D341Med (cell line): ENCODE results near the gene UBL3.

ENCODE experiments used
- DNase-seq: peaks from one replicate; pipeline ENCODE4 v3.0.0; 2012; ENCODE audit warnings: low spot score

UBL3 gene

DNA sequence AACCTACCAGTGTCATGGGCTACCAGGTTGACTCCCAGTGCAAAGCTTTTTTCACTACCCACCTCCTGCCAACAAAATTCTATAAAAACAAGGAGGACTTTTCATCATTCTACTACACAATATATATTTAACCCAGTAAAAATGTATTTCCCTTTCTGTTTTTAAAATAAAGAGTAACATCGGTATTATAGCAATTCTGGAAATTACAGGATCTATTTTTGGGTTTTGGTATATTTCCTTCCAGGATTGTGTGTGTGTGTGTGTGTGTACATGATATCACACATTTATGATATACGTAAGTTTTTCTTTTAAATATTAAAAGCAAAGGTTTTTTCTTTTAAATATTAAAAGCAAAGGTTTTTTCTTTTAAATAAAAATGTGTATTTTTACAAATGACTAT, 6.0 kb upstream of the UBL3 start:
- DNase-seq, result no peak

DNA sequence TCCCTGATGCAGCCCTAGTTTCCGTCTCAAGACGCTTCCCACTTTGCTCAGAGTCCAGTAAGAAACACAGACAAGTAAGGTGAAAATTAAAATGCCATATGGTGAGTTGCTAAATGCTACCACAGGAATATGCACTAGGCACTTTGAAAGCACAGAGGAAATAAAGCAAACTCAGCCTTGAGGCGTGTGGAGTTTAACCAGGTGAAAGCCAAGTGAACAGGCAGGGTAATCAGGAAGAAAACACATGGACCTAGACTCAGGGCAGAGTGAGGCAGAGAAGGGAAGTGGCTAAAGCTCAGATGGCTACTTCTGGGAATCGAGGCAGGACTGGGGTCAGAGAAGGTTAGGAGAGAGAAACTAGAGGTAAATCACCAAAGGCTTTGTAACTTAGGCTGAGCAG, 5.4 kb upstream of the UBL3 start:
- no peak for DNase-seq

DNA sequence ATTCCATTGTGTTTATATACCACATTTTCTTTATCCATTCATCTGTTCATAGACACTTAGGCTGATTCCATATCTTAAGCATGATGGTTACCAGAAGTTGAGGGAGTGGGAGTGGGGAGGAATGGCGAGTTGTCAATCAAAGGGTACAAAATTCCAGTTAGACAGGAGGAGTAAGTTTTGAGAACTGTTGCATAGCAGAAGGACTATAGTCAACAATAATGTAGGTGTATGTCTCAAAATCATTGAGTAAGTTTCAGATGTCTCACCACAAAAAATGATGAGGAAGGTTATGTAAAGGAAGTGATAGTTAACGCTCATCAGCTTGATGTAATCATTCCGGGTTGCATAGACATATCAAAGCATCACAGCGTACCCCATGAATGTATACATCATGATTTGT, 4.6 kb upstream of the UBL3 start:
- no peak for DNase-seq

DNA sequence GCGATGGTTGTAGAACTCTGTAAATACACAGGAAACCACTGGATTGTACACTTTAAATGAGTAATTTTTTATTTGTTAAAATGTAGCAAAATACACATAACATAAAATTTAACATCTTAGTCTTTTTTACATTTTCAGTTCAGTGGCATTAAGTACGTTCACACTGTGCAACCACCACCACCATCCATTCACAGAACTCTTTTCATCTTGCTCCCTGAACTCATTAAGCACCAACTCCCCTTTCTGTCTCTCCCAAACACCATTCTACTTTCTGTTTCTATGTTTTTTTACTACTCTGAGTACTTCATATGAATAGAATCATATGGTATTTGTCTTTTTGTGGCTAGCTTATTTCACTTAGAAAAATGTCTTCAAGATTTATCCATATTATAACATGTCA, 2.7 kb upstream of the UBL3 start:
- no peak for DNase-seq

DNA sequence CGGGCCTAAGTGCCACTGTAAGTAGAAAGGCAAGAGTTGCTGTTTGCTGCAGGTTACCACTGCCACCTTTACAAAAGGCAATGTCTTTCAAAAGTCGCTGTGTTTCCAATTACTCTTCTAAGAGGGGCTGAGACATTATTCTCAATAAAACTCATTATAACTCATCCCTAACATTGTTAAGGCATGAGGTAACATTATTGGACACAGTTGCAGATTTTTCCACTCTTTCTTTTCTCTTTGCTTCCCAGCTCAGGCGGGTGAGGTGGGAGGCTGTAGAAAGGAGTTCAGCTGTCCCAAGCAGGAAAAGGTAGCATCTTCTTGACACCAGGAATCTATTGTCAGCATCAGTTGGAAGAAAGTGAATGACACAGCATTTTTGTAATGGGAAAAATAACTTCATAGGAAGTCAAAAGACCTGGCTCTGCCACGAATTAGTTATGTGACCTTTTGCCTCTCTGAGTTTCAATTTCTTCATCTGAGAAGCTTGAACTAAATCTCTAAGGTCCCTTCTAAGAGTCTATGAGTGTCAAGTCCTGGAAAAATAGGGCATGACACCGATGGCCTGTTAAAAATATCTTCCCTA, 2.1 kb upstream of the UBL3 start:
- DNase-seq, result no peak

DNA sequence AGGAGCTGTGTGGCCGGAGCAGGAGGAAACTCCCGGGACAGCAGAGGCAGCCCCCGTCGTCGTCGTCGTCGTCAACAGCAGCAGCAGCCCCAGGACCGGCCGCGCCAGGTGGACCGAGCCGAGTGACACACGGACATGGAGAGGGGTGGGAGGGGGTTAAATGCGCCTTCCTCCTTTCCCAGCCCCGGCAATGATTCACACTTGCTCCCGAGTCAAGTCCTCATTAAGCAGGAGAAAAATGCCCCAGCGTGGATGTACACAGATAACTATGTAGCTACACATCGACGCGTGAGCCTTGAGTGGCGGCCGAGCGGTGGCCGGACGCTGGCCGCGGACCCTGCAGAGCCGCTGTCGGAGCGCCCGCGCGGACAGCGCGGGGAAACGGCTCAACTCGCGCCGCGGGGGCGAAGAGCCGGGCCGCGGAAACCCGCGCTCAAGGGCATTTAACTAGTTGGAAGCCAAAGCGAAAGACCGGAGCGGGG, 645 bp downstream of the UBL3 start:
- peak; percentile 54 for DNase-seq

DNA sequence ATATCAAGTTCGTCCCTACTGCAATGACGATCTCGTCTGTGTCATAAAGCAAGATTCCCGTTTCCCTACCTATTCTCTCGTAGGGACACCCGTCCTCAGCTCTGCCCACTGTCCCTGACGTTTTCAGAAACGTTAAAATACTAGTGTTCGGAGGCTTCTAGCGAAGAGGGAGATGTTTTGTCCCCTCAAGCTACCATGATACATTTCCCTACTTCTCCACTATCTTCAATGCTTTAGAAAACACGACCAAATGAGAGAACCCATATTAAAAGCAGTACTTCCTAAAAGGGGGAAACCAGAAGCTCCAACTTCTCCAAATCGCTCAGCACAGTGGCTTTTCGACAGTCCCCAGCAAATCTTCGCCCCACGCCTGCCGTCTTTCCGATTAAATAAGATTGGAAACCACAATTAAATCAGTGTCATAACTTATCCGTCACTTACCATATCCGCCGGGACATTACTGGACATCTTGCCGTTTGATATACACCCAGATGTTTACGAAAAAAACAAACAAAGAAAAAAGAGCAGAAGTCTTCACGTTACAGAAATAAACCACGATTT, 1.3 kb downstream of the UBL3 start:
- no peak for DNase-seq

DNA sequence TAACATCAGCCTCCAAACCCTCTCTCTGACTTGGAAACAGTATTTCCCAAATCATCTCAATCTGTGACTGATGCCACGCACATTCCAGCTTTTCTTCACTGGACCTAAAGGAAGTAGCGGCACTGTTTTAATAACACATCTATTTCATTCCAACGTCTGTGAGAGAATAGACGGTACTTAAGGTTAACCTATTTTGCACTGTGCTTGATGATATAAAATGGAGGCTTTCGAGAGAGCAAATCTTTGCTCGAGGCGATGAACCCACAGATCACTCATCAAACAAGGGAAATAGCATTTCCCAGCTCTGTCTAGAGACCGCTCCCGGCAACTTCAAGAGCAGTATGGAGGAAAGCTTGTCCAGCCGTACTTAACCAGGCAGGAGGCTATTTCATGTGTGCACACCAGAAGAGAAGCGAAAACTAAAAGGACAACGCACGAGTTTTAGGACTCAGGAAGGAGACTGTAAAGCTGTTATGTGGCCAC, 2.9 kb downstream of the UBL3 start:
- no peak for DNase-seq

DNA sequence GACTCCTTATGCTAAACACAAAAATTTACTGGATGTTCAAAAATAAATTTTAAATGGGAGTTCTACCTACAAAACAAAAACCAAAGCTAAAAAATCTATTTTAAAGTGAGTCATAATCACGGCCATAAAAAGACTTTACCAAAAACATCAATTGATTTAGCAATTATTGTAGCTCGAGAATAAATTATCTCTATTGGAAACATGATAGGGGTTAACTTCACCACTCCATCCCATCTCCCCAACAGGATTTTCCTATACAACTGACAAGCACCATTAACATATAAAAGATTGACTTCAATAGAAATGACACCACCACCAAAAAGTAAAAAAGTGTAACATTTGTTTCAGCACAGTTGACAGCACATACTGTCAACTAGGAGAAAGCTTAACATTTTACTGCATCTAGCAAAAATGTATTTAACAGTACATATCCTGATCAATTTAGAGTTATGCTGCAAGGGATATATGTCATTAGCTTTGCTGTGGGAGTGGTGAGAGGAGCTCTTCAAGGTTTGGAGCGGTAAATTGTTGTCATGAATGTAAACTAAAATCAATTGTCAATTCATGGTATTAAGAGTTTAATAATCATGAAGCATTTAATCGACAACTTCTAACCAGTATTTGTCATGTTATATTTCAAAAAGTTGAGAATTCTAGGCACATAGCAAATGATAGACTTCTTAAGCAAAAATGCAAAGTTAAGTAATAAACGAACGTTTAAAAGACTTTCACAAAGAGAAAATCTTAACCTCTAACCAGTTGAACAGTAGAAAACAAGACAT, 3.8 kb downstream of the UBL3 start:
- DNase-seq, result no peak

DNA sequence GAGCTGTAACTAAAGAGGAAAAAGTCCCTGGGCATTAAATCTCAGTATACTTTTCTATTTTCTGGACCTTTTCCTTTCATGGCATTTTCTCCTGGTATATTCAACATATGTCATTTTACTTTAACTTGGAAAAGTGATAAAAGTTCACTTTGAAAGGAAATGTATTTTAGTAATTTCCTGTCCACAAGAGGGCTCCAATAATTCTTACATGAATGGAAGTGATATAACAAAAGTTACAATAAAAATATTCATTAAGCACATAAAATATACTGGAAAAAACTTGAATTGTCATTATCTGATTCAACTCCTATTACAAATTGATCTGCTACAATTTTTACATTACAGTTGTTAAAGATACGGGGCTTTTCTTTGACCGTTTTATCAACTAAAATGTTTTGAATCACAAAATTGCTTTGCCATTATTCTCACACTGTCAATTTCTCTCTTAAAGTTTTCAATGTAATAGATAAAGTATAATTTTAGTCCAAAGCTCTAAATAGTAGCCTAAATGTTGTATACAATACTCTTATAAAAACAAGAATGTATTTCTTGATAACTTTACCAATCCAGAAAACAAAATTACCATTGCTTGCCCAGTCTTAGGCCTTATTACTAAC, 4.9 kb downstream of the UBL3 start:
- no peak for DNase-seq

DNA sequence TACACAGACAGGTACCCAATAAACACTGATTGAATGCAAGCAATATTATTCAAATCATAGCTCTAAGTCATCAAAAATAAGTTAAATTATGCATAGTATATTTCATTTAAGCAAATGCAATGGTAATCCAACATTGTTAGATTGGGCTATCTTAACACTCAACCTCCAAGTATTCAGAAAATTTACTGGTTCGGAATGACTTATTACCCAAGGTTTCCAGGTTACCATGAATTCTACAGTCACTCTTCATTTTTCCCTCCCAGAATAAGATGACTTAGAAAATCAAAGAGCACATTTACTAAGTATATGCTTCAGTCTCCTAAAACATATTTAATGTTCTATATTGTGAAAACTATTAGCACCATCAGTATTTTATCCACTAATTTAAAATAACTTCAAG, 6.0 kb downstream of the UBL3 start:
- DNase-seq, result no peak

DNA sequence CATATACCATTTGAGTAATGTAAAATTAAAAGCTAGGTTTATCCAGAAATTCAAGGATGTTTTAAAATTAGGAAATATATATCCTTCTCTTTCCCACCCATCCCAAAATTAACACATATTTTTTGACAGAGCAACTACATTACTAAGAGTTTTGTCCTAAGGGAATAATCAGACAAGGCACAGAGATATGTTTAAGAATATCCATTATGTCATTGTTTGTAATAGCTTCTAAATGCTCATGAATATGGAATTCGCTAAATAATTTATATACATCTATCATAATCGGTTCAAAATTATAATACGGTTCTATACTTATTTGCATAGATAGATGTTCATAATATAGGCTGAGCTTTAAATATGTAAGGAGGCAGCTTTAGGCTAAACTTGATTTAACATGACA, 9.8 kb downstream of the UBL3 start:
- no peak for DNase-seq

DNA sequence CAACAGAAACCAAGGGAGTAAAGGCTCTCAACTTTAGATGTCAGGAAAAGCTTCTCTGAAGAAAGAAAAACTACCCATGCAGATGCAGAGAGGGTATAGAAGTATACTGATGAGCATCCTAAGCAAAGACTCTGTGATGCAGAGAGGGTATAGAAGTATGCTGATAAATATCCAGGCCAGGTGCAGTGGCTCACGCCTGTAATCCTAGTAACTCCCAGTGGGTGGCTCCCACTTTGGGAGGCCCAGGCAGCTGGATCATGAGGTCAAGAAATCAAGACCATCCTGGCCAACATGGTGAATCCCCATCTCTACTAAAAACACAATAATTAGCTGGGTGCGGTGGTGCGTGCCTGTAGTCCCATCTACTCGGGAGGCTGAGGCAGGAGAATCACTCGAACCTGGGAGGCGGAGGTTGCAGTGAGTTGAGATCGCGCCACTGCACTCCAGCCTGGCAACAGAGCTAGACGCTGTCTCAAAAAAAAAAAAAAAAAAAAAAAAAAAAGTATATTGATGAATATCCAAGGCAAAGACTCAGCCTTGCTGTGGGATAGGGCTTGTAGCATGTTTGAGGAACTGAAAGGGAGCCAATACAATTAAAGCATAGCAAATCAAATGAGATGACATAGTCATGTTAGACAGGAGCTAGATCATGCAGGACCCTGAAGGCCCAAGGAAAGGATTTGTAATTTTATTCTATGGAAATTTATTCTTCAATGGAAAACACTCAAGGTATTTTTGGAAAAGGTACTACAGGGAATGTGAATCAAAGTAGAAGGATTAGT, 14.9 kb downstream of the UBL3 start:
- no peak for DNase-seq

DNA sequence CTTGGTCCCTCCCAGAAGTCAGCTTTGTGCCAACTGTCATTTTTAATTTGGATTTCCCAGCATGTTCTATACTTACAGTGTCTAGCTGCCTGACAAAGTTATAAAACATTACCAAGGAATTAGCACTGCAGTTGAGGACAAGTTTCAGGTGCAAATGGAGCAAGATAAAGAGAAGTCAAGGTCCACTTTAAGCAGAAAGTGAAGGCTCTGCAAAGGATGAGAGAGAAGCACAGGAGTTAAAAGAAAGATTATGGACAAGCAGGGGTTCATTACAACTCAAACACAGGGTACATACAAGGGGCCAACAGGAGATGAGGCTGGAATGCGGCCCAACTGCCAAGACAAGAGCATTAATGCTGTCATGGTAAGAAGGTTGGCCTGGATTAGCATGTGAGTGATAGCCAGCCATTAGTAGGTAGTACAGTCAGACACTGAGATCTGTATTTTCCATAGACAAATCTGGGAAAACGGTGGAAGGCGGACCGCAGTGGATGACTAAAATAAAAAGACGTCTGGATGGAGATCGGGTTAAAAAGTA, 17.6 kb downstream of the UBL3 start:
- DNase-seq, result no peak

DNA sequence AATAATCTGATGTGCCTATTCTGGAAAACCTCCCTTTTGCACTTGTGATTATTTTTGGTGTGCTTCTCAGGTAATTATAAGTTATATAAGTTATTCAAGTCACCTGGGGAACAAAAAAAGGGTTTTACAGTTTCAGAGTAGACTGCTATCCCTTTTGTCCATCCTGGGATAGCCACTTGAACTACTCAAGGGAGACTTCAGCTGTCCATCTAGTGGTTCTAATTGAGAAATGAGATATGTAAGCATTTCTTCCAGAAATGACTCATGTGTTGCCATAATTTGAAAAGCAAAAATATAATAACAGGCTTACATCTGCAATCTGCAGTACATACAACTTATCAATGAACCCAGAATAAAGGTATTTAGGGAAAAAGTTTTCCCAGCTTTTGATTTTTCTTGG, 20.4 kb downstream of the UBL3 start:
- no peak for DNase-seq

DNA sequence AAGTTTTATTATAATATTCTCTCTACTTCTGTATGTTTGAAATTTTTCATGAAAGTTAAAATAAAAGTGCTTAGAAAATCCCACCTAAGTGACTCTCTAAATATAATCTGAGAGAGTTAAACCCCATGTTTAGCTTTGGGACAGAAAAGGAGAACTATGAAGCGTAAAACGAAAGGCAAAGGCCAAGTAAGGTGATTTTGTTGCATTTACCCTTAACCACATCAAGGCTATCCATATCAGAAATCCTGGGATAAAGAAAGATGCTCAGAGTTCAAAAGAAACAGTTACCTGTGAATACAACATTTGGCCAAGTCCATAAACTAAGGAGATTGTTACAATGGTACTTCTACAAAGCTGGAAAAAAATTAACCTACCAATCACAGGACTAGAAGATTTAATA, 31.3 kb downstream of the UBL3 start:
- no peak for DNase-seq

DNA sequence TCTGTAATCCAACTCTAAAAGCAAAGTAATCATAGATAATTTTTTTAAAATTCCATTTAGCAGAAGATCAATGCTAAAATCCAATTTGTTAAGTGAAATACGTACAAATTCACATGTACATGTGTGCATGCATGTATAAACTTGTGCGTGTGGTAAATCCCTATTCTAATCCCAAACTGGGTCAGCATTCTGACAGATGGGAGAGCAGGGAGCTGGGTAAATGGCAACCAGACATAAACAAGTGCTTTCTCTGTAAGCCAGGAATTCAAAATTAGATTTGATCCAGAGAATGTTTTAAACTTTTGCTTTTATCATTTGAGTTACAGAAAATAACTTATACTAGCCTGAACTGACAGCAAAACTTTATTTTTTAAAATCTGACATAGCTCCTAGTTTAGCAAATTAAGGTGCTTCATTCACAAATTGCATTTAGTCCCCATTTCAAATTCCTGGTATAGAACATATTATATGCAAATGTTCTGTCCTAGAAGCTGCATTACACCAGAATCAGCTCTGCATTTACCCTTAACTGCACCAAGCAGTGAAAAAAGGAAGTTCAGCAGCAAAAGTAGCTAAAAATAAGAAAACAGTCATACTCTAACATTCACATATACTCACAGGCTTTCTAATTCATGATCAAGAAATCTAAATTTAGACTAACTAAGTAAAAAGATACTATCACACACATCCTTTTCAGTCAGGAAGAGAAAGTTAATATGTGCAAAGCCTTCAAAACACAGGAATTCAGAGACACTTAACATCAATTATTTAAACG, 32.6 kb downstream of the UBL3 start:
- DNase-seq, result no peak

DNA sequence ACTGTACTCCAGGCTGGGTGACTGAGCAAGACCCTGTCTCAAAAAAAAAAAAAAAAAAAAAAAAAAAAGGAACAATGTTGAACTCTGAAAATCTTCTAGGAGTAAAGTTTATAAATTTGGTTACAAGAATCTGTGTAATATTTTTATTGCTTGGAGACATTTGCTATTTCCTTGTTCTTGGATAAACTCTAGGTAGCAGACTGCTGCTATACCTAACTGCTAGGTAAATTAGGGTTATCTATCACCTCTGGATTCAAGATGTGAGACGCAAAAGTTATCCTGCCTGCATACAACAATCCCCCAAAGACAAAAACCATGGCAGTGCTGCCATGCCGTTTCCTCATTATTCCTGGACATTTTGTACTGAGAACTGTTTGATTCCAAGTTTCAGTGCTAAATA, 33.7 kb downstream of the UBL3 start:
- no peak for DNase-seq

DNA sequence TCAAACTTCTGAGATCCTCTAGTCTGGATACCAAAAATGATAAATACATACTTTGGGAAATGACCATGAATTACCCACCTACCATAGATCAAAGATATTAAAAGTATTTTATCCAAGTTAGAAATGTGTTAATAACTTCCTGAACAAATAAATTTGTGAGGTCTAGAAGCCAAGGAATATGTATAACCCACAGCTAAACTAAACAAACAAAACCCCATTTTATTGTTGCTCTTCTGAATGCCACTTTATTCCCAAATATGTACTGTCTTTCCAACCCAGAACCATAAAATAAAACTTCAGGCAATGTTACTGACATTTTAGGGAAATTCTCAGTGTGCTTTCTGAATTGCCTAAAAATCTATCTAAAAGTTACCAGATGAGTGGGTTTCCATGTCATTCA, 35.1 kb downstream of the UBL3 start:
- DNase-seq, result no peak

DNA sequence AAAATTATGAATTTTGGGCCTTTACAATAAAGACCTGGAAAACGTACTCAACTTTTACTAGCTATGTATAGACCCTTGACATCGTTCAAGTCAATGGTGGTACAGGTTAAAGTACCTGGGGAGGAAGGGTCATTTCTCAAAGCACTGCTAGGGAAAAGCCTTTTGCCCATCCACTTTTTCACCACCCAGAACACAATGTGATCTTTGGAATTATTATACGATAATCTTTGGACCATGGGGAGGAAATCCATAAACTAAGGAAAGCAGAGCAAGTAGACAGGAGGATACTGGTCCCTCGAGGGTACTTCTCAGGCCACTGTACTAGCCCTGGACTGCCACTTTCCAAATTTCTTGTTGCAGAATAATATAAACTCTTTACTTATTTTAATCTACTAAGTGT, 39.5 kb downstream of the UBL3 start:
- DNase-seq, result no peak

DNA sequence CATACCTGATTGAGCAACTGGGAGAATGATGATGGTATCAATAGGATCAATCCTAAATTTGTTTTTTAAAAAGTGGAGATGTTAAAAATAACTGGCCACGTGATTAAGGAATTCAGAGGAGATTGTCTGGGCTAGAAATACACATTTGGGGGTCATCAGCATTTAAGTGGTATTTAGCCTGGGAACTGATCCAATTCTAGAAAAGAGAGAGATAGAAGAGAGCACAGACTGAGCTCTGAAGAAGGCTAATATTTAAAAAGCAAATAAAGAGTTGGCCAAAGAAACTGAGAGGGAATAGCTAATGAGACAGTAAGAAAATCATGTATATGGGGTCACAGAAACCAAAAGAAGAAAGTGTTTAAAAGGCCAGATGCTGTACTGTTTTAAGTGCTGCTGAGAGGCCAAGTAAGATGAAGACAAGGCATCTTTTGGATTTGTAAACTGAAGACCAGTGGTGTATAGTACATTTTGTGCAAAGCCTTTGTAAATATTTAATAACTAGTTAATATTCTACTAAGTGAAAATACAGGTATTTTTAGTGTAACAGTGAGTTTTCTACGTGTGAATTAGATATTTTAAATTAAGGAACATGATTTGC, 40.2 kb downstream of the UBL3 start:
- no peak for DNase-seq
